SU-DHL-6 (cell line): Measurements from ENCODE around the gene NGF.

Experiments
- H2AFZ ChIP-seq: fragments of 200-600 bp; sonication (generic); 2 replicates; pipeline ENCODE4 v1.6.1; 2014; ENCODE audit warnings: low read depth, mild to moderate bottlenecking, moderate library complexity, mixed read lengths, antibody characterized with exemption, low read length; ENCODE audit not compliant: severe bottlenecking
- H3F3A ChIP-seq: fragments of 200-600 bp; shearing (Covaris generic); 2 replicates; pipeline ENCODE4 v1.6.0; 2016; ENCODE audit warnings: antibody characterized with exemption, mild to moderate bottlenecking; ENCODE audit not compliant: insufficient read depth
- H3K27ac ChIP-seq: fragments of 200-600 bp; sonication (generic); 2 replicates; pipeline ENCODE4 v1.5.1; 2016; ENCODE audit warnings: low read depth, mild to moderate bottlenecking, low read length, moderate library complexity, mixed read lengths
- H3K27me3 ChIP-seq: fragments of 200-600 bp; sonication (generic), shearing (Covaris generic); 2 replicates; pipeline ENCODE4 v1.6.0; 2014; ENCODE audit warnings: mild to moderate bottlenecking, low read length
- H3K36me3 ChIP-seq: fragments of 200-600 bp; sonication (generic); 2 replicates; pipeline ENCODE4 v1.6.1; 2014; ENCODE audit warnings: mild to moderate bottlenecking, low read length, mixed read lengths
- H3K4me2 ChIP-seq: fragments of 300-600, 200-600 bp; shearing (Covaris generic), sonication (generic); 2 replicates; pipeline ENCODE4 v1.6.0; 2014; ENCODE audit warnings: low read length, low read depth, mild to moderate bottlenecking; ENCODE audit not compliant: poor library complexity, severe bottlenecking
- H3K4me3 ChIP-seq: fragments of 200-600 bp; sonication (generic); 2 replicates; pipeline ENCODE4 v1.5.1; 2014; ENCODE audit warnings: antibody characterized with exemption, low read length, mild to moderate bottlenecking, mixed read lengths; ENCODE audit not compliant: insufficient read depth, poor library complexity, severe bottlenecking
- H3K79me2 ChIP-seq: fragments of 200-600 bp; sonication (generic); 2 replicates; pipeline ENCODE4 v1.6.1; 2014; ENCODE audit warnings: mild to moderate bottlenecking, low read length, moderate library complexity; ENCODE audit not compliant: insufficient read depth
- H3K9ac ChIP-seq: fragments of 200-600 bp; sonication (generic); 2 replicates; pipeline ENCODE4 v1.7.0; 2014; ENCODE audit warnings: mild to moderate bottlenecking, low read length
- H3K9me2 ChIP-seq: fragments of 200-600 bp; sonication (generic); replicated peaks from 2 replicates; pipeline ENCODE4 v1.6.1; 2014; ENCODE audit warnings: low read length; ENCODE audit not compliant: insufficient read depth
- H3K9me3 ChIP-seq: fragments of 200-600 bp; sonication (generic); 2 replicates; pipeline ENCODE4 v1.6.1; 2014; ENCODE audit warnings: low read length, mixed read lengths; ENCODE audit not compliant: insufficient read depth
- H4K20me1 ChIP-seq: fragments of 200-600 bp; sonication (generic); 2 replicates; pipeline ENCODE4 v1.6.1; 2014; ENCODE audit warnings: low read depth, mild to moderate bottlenecking, antibody characterized with exemption, low read length, moderate library complexity, mixed read lengths
- EZH2phosphoT487 ChIP-seq: fragments of 200-600 bp; sonication (generic), shearing (Covaris generic); conservative IDR thresholded peaks from 2 replicates; pipeline ENCODE4 v1.6.1; 2018; ENCODE audit warnings: mild to moderate bottlenecking, antibody characterized with exemption, low read length, moderate library complexity, mixed read lengths
- TF ChIP-seq, protein P1 (sequence below): fragments of 200-600 bp; sonication (generic); IDR thresholded peaks from one replicate; pipeline ENCODE4 v1.5.1; 2017; ENCODE audit warnings: antibody characterized with exemption, mild to moderate bottlenecking, low read length, moderate library complexity; ENCODE audit not compliant: insufficient read depth, poor library complexity, severe bottlenecking

NGF gene

DNA sequence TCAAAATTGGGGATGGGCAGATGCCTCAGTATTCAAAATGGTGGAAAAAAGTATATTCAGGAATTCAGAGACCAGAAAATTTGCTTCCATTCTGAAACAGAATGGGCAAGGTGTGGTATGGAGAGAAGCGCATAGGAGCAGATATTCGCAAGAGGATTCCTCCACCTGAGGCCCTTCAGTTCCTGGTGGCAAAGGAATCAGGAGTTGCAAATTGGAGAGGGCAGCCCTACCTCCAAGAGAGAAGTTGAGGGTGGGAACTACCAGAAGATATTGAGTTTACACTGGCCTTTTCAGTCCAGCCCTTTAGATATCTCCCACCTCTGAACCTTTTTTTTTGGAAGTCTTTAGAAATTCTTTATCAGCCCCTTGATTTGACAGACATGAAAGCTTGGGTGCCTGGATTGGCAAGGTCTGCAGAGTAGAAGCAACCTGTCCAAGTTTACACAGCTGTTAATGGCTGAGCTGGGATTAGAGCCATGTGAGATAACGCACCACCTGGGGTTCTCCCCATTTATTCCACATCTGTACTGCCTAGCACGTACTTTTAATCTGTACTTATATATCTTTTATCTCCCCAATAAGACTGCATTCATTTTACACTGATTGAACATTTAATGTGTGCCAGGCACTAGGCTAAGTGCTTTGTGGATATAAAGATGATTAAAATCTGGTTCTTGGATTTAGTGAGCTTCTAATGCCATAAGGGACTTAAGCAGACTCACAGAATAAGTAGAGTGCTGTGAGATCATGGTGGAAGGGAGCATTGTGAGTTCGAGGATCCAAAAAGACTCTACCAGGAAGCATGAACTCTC lies 99.5 kb downstream of the NGF start:
- Histone ChIP-seq H3K36me3 (no peaks in the 10 kb centered on the region), H3K27me3 (no peaks in the 10 kb centered on the region), H3K79me2 (no peaks in the 10 kb centered on the region), H3K27ac (no peak overlapping the region), H3F3A (no peaks in the 10 kb centered on the region), H3K9me2 (no peaks in the 10 kb centered on the region), H3K4me3 (no peak overlapping the region), H3K4me2 (no peak overlapping the region), H3K9ac (no peak overlapping the region), H2AFZ (no peak overlapping the region), H3K9me3 (no peaks in the 10 kb centered on the region), H4K20me1 (no peaks in the 10 kb centered on the region)
- TF ChIP-seq, protein P1, sequence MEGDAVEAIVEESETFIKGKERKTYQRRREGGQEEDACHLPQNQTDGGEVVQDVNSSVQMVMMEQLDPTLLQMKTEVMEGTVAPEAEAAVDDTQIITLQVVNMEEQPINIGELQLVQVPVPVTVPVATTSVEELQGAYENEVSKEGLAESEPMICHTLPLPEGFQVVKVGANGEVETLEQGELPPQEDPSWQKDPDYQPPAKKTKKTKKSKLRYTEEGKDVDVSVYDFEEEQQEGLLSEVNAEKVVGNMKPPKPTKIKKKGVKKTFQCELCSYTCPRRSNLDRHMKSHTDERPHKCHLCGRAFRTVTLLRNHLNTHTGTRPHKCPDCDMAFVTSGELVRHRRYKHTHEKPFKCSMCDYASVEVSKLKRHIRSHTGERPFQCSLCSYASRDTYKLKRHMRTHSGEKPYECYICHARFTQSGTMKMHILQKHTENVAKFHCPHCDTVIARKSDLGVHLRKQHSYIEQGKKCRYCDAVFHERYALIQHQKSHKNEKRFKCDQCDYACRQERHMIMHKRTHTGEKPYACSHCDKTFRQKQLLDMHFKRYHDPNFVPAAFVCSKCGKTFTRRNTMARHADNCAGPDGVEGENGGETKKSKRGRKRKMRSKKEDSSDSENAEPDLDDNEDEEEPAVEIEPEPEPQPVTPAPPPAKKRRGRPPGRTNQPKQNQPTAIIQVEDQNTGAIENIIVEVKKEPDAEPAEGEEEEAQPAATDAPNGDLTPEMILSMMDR = no peak
- no peak for TF ChIP-seq EZH2phosphoT487

DNA sequence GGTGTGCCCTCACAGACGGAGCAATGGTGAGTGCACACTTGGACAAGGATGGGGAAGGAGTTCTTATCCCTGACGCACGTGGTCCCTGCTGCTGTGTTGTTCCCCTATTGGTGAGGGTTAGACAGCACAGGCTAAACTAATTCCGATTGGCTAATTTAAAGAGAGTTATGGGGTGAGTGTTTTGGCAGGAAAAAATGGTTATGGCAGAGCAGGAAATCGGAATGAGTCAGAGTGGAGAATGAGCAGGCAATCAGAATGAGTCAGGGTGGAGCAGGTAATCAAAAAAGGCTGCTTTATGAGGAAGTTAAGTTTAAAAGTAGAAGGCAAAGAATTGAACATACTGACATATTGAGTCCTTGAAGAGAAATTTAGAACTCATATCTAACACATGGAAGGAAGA lies 100.5 kb downstream of the NGF start:
- H3K4me3 ChIP-seq = no peak overlapping the region
- H4K20me1 ChIP-seq = no peaks in the 10 kb centered on the region
- TF ChIP-seq, protein P1 = no peak
- TF ChIP-seq EZH2phosphoT487 = no peak
- no peaks in the 10 kb centered on the region for H3K27me3 ChIP-seq
- no peak overlapping the region for H2AFZ ChIP-seq
- H3F3A ChIP-seq = no peaks in the 10 kb centered on the region
- no peak overlapping the region for H3K27ac ChIP-seq
- no peaks in the 10 kb centered on the region for H3K79me2 ChIP-seq
- H3K9me2 ChIP-seq = no peaks in the 10 kb centered on the region
- H3K36me3 ChIP-seq = no peaks in the 10 kb centered on the region
- no peak overlapping the region for H3K4me2 ChIP-seq
- no peak overlapping the region for H3K9ac ChIP-seq
- H3K9me3 ChIP-seq = no peaks in the 10 kb centered on the region

DNA sequence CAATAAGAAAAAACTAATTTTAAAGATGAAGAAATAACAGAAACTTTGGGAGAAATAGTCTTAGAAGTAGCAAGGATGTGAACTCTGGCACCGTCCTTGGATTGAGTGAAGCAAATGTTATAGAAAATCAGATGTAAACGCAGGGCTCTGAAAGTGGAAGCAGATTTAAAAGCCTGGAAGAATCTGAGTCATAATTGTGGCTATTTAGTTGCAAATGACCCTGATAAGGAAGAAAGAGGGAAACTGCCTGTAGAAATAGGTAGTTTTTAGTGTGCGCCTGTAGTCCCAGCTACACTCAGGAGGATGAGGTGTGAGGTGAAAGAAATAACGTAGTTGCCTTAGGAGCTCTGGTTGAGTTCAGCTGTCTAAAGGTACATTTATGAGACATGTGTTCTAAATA lies 101.0 kb downstream of the NGF start:
- Histone ChIP-seq H3K9me3 (no peaks in the 10 kb centered on the region), H2AFZ (no peak overlapping the region), H3K36me3 (no peaks in the 10 kb centered on the region), H3F3A (no peaks in the 10 kb centered on the region), H3K9me2 (no peaks in the 10 kb centered on the region), H3K27me3 (no peaks in the 10 kb centered on the region), H3K79me2 (no peaks in the 10 kb centered on the region), H4K20me1 (no peaks in the 10 kb centered on the region), H3K4me3 (no peak overlapping the region), H3K4me2 (no peak overlapping the region), H3K9ac (no peak overlapping the region), H3K27ac (no peak overlapping the region)
- TF ChIP-seq EZH2phosphoT487 = no peak
- TF ChIP-seq, protein P1 = no peak
